Measurements from ENCODE around the gene PIP5KL1. TPM values are rescaled to one million over a fixed set of nuclear protein-coding genes. Genes with fewer than 3 reads are reported as not detected.

PIP5KL1 gene
- total and polyA plus RNA-seq, 2 donors (not counting 3 experiments of a cell fraction or from before 2014, with no cell fraction given) = 1.5 to 2.9 TPM

GRCh38 chr9:127907867-127908659, 22.5 kb downstream of the PIP5KL1 start:
- no peak for DNase-seq (ENCODE audit: low read depth, low spot score)
- H3K4me3 ChIP-seq (replicated peaks in 1 of 3; ENCODE audit: insufficient read depth in 1 of 3, low read depth in 1 of 3, low read length in 3 of 3) = no peak overlapping the region
- intact Hi-C loops (cut with micrococcal nuclease) = no loop called here
- H3K9me1 ChIP-seq (replicated peaks; ENCODE audit: control insufficient read depth, extremely low read depth, insufficient read depth, low read length) = no peaks in the 10 kb centered on the region
- peaks cover 0 to 21% of the 10 kb centered on the region in 2 experiments for H3K36me3 ChIP-seq (ENCODE audit: control insufficient read depth in 2 of 2, extremely low read depth in 1 of 2, insufficient read depth in 2 of 2, low read length in 2 of 2)
- H3K27me3 ChIP-seq (ENCODE audit: control insufficient read depth in 2 of 2, insufficient read depth in 2 of 2, low read length in 2 of 2) = no peaks in the 10 kb centered on the region
- H2AFZ ChIP-seq (ENCODE audit: low read depth, low read length) = no peak overlapping the region
- H3K9ac ChIP-seq (replicated peaks; ENCODE audit: extremely low read depth, insufficient read depth, low read length) = no peak overlapping the region
- CTCF ChIA-PET = no interaction called here
- POLR2A ChIA-PET = no interaction called here
- H3K27ac ChIP-seq (ENCODE audit: insufficient read depth, low read depth, low read length) = no peak overlapping the region
- no peak overlapping the region for H3K4me2 ChIP-seq (ENCODE audit: insufficient read depth, low read length)
- no peaks in the 10 kb centered on the region for H3K9me3 ChIP-seq (replicated peaks; ENCODE audit: control insufficient read depth, insufficient read depth, low read length)
- dilution Hi-C loops (cut with MboI; ENCODE audit: extremely low pct_ligation_motif_present, low sequenced_read_pairs) = no loop called here
- no TSS peak for BruUV-seq (replicated peaks)
- no peaks in the 10 kb centered on the region for H4K20me1 ChIP-seq (replicated peaks; ENCODE audit: control insufficient read depth, extremely low read depth, insufficient read depth, low read length)
- TF ChIP-seq POLR2A (IDR thresholded peaks at IDR 0.05; ENCODE audit: low read depth, low read length) = no peak
- no peak for TF ChIP-seq GATA2 (IDR thresholded peaks at IDR 0.05; ENCODE audit: insufficient read depth, insufficient read length, low read depth, low read length)
- no peak for TF ChIP-seq MAX (IDR thresholded peaks at IDR 0.05; ENCODE audit: insufficient read depth, insufficient read length)
- no peak for TF ChIP-seq FOS (IDR thresholded peaks at IDR 0.05; ENCODE audit: borderline replicate concordance, insufficient read depth, low read length)
- no peak for TF ChIP-seq POLR2AphosphoS5 (IDR thresholded peaks at IDR 0.05; ENCODE audit: insufficient read depth, low read depth, low read length)
- no peak for TF ChIP-seq MYC (IDR thresholded peaks at IDR 0.05; ENCODE audit: low read depth, low read length)
- no peak for TF ChIP-seq EZH2 (IDR thresholded peaks at IDR 0.05; ENCODE audit: borderline replicate concordance, low read depth, low read length, severe bottlenecking)
- no peak for TF ChIP-seq JUN (IDR thresholded peaks at IDR 0.05; ENCODE audit: borderline replicate concordance, insufficient read depth, insufficient read length, low read depth)
- no peak for TF ChIP-seq CTCF (IDR thresholded peaks at IDR 0.05; ENCODE audit: extremely low read depth in 1 of 2, insufficient read depth in 1 of 2, low read depth in 1 of 2, low read length in 2 of 2)
- H3K79me2 ChIP-seq (ENCODE audit: control insufficient read depth, insufficient read depth, low read length) = no peaks in the 10 kb centered on the region
- peaks cover 40% of the 10 kb centered on the region for H3K4me1 ChIP-seq (ENCODE audit: control insufficient read depth, extremely low read depth, insufficient read depth, low read length)
- FAIRE-seq = no peak

Data from endothelial cell of umbilical vein (primary cell).